GM12872 (cell line): ENCODE measurements around the gene COL4A6.

Experiments
- CTCF ChIP-seq: IDR thresholded peaks from 3 replicates; pipeline ENCODE4 v1.5.1; 2011; ENCODE audit warnings: low read depth, mild to moderate bottlenecking, low read length, moderate library complexity; ENCODE audit not compliant: insufficient read depth

Gene COL4A6

GRCh38 chrX:108361316-108361715 is 76.9 kb downstream of the COL4A6 start:
- no peak for TF ChIP-seq CTCF

- TF ChIP-seq CTCF: no peak
These were observed 78.2 kb downstream of the COL4A6 start for GRCh38 chrX:108359806-108360602.

- TF ChIP-seq CTCF: no peak
These were observed 84.8 kb downstream of the COL4A6 start for GRCh38 chrX:108353452-108353851.

GRCh38 chrX:108349210-108349609 is 89.0 kb downstream of the COL4A6 start:
- TF ChIP-seq CTCF: no peak

- TF ChIP-seq CTCF: no peak
These were observed 89.7 kb downstream of the COL4A6 start for GRCh38 chrX:108348525-108348924.

- no peak for TF ChIP-seq CTCF
These were observed 90.4 kb downstream of the COL4A6 start for GRCh38 chrX:108347800-108348199.

GRCh38 chrX:108344216-108344615 is 94.0 kb downstream of the COL4A6 start:
- no peak for TF ChIP-seq CTCF
